LNCaP clone FGC (cell line): ENCODE results near the gene ZNF772.
"Not testable (repeated sequence)": the region's sequence is repeated elsewhere in the genome, so short reads cannot be mapped to it uniquely, and the experiment has no call there.

Source experiments
- DNase-seq: peaks from one replicate; pipeline ENCODE4 v3.0.0-alpha.2; 2011; ENCODE audit warnings: low read depth
- H3K4me3 ChIP-seq: 2 replicates; pipeline ENCODE4 v1.5.1; 2011; ENCODE audit warnings: mild to moderate bottlenecking, low read depth, low read length, control low read depth
- CTCF ChIP-seq: IDR thresholded peaks from 2 replicates; pipeline ENCODE4 v1.5.1; 2012; ENCODE audit warnings: mild to moderate bottlenecking; ENCODE audit not compliant: control insufficient read depth, insufficient read depth; ENCODE audit errors: extremely low read depth

ZNF772 gene

GRCh38 chr19:57477191-57478008 lies at the start of gene ZNF772:
TSS of gene ZNF772 (minus strand) at chr19:57477566. CDS start at chr19:57477309, 257 bp downstream.
- peak within 1 kb of the TSS; percentile 87 for H3K4me3 ChIP-seq
- DNase-seq: peak; percentile 91

GRCh38 chr19:57518021-57518420 lies 40.7 kb upstream of the ZNF772 start:
- not testable (repeated sequence) for DNase-seq, H3K4me3 ChIP-seq

More at GRCh38 chr19:57477191-57478008, at the start of gene ZNF772:
- TF ChIP-seq CTCF: 0 out of 2 replicates have a peak, but pooled peaks have one; percentile 33

- no peak overlapping the region for H3K4me3 ChIP-seq
- no peak for DNase-seq
- no peak for TF ChIP-seq CTCF
Measured at GRCh38 chr19:57515255-57515654, 37.9 kb upstream of the ZNF772 start.

GRCh38 chr19:57512845-57513244 lies 35.5 kb upstream of the ZNF772 start:
- no peak overlapping the region for H3K4me3 ChIP-seq
- DNase-seq: no peak
- no peak for TF ChIP-seq CTCF

- no peak for TF ChIP-seq CTCF
- DNase-seq: no peak
- H3K4me3 ChIP-seq: no peak overlapping the region
Measured at GRCh38 chr19:57511484-57511883, 34.1 kb upstream of the ZNF772 start.

GRCh38 chr19:57506163-57506562 lies 28.8 kb upstream of the ZNF772 start:
- TF ChIP-seq CTCF: no peak
- DNase-seq: no peak
- no peak overlapping the region for H3K4me3 ChIP-seq

GRCh38 chr19:57500400-57500799 lies 23.0 kb upstream of the ZNF772 start:
- not testable (repeated sequence) for DNase-seq
- peak overlapping the region; percentile 75 for H3K4me3 ChIP-seq

- H3K4me3 ChIP-seq: peak within 1 kb of the TSS; percentile 75
- DNase-seq: peak; percentile 91
Measured at GRCh38 chr19:57499680-57500395, 22.5 kb upstream of the ZNF772 start, which contains the start of gene ZNF773. TSS of gene ZNF773 (plus strand) at chr19:57499938. CDS start at chr19:57500081, 143 bp downstream.

GRCh38 chr19:57499332-57499679 lies 21.9 kb upstream of the ZNF772 start:
- DNase-seq, H3K4me3 ChIP-seq: not testable (repeated sequence)

- H3K4me3 ChIP-seq: peak overlapping the region; percentile 81
- peak; percentile 25 for DNase-seq
Measured at GRCh38 chr19:57488299-57488644, 10.9 kb upstream of the ZNF772 start.

GRCh38 chr19:57487477-57488298 lies 10.3 kb upstream of the ZNF772 start, which contains the start of gene ZNF419:
TSS of gene ZNF419 (plus strand) at chr19:57487750. CDS start at chr19:57487951, 201 bp downstream.
- peak; percentile 83 for DNase-seq
- H3K4me3 ChIP-seq: peak within 1 kb of the TSS; percentile 81
